Osteocyte (in vitro differentiated cells): ENCODE results near the gene SLF2. TPM values are rescaled to one million over a fixed set of nuclear protein-coding genes. Genes with fewer than 3 reads are reported as not detected.

Experiments
- DNase-seq: peaks from one replicate; pipeline ENCODE4 v3.0.0; 2021; ENCODE audit warnings: mixed read lengths; ENCODE audit not compliant: unreplicated experiment; ENCODE audit errors: extremely low spot score
- H3K27ac Mint-ChIP-seq: one replicate; pipeline ENCODE4 v1.8.0; 2021; ENCODE audit warnings: mild to moderate bottlenecking, mixed read lengths; ENCODE audit not compliant: unreplicated experiment
- H3K27me3 Mint-ChIP-seq: one replicate; pipeline ENCODE4 v1.8.0; 2021; ENCODE audit warnings: mixed read lengths; ENCODE audit not compliant: unreplicated experiment
- H3K36me3 Mint-ChIP-seq: one replicate; pipeline ENCODE4 v1.8.0; 2021; ENCODE audit warnings: mixed read lengths; ENCODE audit not compliant: unreplicated experiment
- H3K4me1 Mint-ChIP-seq: one replicate; pipeline ENCODE4 v1.8.0; 2021; ENCODE audit warnings: mixed read lengths; ENCODE audit not compliant: unreplicated experiment
- H3K4me3 Mint-ChIP-seq: one replicate; pipeline ENCODE4 v1.8.0; 2021; ENCODE audit warnings: mild to moderate bottlenecking, moderate library complexity, mixed read lengths; ENCODE audit not compliant: unreplicated experiment
- H3K9me3 Mint-ChIP-seq: one replicate; pipeline ENCODE4 v1.8.0; 2021; ENCODE audit warnings: mixed read lengths; ENCODE audit not compliant: unreplicated experiment
- total RNA-seq: library from RNA; stranded (reverse); gene quantifications from 2 replicates; pipeline ENCODE4 v1.2.1, GENCODE V29; 2021
- TF ChIP-seq, protein P1 (sequence below): fragments of 200-600 bp; sonication (generic); IDR thresholded peaks from 2 replicates; pipeline ENCODE4 v1.5.0; 2021; ENCODE audit warnings: antibody characterized with exemption, mild to moderate bottlenecking, moderate library complexity

SLF2 gene
- total RNA-seq, 1 donor from 2014 or later: 28.3 TPM

DNA sequence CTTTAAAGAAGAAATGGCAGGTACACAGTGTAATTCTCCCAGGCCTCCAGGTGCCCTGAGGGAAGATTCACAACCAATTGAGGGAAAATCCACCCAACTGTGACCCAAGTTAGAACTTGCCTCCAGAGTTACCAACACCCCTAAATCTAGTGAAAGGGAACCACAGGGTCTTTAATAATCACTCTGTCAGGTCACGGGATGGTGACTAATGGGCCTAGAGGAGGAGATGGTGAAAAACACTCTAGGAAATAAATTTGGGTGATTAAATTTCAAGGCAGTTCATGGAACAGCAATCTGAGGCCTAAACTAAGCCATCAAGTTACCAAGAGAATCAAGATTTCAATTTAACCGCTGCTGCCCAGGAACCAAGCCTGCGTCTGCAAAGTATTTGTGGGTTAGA is 26.7 kb upstream of the SLF2 start:
- peaks cover 23% of the 10 kb centered on the region for H3K4me1 Mint-ChIP-seq

DNA sequence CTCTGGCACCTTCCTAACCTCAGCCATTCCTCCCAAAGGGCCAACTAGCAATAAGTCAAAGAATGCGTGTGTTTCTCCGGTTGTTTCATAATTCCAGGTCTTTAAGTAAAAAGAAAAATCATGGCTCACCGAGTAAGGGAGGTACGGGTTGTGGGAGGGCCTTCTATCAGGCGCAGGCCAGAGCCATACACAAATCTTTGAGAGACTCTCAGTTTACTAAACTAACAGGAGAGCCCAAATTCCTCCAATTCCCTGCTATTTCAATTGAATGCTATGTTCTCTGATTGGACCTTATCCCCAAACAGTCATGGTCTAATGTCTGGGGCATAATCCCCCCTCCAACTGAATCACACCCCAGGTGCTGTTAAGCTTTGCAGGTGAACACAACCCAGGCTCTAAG is 26.2 kb upstream of the SLF2 start:
- Mint-ChIP-seq H3K36me3 (no peaks in the 10 kb centered on the region), H3K4me3 (no peak overlapping the region), H3K4me1 (peaks cover 24% of the 10 kb centered on the region), H3K27ac (no peak overlapping the region), H3K27me3 (peaks cover 9% of the 10 kb centered on the region), H3K9me3 (no peaks in the 10 kb centered on the region)
- no peak for DNase-seq
- TF ChIP-seq, protein P1, sequence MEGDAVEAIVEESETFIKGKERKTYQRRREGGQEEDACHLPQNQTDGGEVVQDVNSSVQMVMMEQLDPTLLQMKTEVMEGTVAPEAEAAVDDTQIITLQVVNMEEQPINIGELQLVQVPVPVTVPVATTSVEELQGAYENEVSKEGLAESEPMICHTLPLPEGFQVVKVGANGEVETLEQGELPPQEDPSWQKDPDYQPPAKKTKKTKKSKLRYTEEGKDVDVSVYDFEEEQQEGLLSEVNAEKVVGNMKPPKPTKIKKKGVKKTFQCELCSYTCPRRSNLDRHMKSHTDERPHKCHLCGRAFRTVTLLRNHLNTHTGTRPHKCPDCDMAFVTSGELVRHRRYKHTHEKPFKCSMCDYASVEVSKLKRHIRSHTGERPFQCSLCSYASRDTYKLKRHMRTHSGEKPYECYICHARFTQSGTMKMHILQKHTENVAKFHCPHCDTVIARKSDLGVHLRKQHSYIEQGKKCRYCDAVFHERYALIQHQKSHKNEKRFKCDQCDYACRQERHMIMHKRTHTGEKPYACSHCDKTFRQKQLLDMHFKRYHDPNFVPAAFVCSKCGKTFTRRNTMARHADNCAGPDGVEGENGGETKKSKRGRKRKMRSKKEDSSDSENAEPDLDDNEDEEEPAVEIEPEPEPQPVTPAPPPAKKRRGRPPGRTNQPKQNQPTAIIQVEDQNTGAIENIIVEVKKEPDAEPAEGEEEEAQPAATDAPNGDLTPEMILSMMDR: no peak

More for the DNA sequence above, 26.7 kb upstream of the SLF2 start:
- H3K9me3 Mint-ChIP-seq: no peaks in the 10 kb centered on the region
- TF ChIP-seq, protein P1: no peak
- no peak overlapping the region for H3K27ac Mint-ChIP-seq
- H3K4me3 Mint-ChIP-seq: no peak overlapping the region
- DNase-seq: no peak
- peaks cover 10% of the 10 kb centered on the region for H3K27me3 Mint-ChIP-seq
- no peaks in the 10 kb centered on the region for H3K36me3 Mint-ChIP-seq

DNA sequence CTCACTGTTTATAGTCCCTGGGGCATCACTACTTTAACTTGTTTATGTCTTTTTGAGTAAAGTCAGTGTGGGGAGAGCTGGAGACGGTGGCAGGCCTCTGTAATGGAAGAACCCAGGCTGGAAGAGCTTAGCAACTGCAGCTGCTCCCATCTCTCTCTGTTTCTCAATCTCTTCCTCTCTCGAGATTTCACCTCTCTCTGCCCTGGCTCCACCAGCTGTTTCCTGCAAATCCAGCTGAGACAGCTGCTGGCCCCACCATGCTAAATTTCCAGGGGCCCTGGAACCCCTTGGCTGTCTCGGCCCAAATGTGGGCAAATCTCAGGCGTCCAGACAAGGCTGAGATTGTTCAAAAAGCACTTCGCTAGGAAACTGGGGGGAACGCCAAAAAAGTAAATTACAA is 25.8 kb upstream of the SLF2 start:
- no peak for DNase-seq
- peaks cover 9% of the 10 kb centered on the region for H3K27me3 Mint-ChIP-seq
- H3K4me1 Mint-ChIP-seq: peaks cover 24% of the 10 kb centered on the region
- H3K36me3 Mint-ChIP-seq: no peaks in the 10 kb centered on the region
- H3K4me3 Mint-ChIP-seq: no peak overlapping the region
- H3K27ac Mint-ChIP-seq: no peak overlapping the region
- TF ChIP-seq, protein P1: no peak
- no peaks in the 10 kb centered on the region for H3K9me3 Mint-ChIP-seq

DNA sequence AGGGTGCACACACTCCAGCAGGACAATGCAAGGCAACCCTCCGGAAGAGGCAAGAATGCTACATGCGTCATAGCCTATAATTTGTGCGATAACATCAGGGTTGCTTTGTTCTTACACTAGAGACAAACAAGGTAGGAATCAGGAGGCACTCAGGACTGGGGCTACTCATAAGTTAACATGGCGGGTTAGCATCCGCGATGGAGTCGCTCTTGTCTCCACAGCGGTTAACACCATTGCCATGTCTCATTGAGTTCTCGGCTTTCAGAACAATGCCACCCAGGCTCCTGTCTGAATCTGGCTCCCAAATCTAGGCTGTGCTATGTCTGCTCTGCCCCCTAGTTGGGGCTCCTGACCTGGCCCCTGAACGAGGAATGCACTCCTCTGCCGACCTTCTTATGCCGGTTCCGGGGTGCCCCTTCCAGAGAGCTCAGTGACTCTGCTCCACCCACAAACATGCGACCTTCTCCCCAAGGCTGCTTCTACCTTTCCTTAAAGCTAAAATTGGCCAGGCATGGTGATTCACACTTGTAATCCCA is 24.9 kb upstream of the SLF2 start:
- TF ChIP-seq, protein P1: no peak
- no peak overlapping the region for H3K27ac Mint-ChIP-seq
- no peak for DNase-seq
- no peaks in the 10 kb centered on the region for H3K36me3 Mint-ChIP-seq
- H3K27me3 Mint-ChIP-seq: peaks cover 15% of the 10 kb centered on the region
- peaks cover 23% of the 10 kb centered on the region for H3K4me1 Mint-ChIP-seq
- H3K9me3 Mint-ChIP-seq: no peaks in the 10 kb centered on the region
- H3K4me3 Mint-ChIP-seq: no peak overlapping the region

DNA sequence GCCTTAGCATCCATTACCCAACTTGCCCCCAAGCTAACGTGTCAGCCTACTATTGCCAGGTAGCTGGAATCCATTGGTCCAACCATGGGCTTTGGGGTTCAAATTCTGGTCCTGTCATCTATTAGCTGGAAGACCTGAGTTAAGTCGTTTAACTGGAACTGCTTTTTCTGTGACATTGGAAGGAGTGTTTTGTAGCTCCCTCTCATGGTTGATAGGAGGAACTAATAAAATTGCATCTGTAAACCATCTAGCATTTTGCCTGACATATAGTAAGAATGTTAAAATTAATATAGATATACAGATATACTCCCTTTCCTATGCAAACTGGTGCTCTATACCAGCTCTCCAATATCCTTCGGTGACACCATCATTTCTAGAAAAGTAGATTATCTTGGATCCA is 23.8 kb upstream of the SLF2 start:
- no peak for DNase-seq
- Mint-ChIP-seq H3K9me3 (no peaks in the 10 kb centered on the region), H3K4me3 (no peak overlapping the region), H3K27me3 (peaks cover 26% of the 10 kb centered on the region), H3K27ac (no peak overlapping the region), H3K36me3 (no peaks in the 10 kb centered on the region), H3K4me1 (peaks cover 21% of the 10 kb centered on the region)
- TF ChIP-seq, protein P1: peak; percentile 24
